HG02973 (cell line): ENCODE data around the gene DPYSL5.

Experiments used
- ATAC-seq: cut with Tn5 transposase; IDR thresholded peaks from one replicate; pipeline ENCODE4 v1.9.1; 2021; ENCODE audit warnings: moderate library complexity; ENCODE audit not compliant: unreplicated experiment

Gene DPYSL5

DNA sequence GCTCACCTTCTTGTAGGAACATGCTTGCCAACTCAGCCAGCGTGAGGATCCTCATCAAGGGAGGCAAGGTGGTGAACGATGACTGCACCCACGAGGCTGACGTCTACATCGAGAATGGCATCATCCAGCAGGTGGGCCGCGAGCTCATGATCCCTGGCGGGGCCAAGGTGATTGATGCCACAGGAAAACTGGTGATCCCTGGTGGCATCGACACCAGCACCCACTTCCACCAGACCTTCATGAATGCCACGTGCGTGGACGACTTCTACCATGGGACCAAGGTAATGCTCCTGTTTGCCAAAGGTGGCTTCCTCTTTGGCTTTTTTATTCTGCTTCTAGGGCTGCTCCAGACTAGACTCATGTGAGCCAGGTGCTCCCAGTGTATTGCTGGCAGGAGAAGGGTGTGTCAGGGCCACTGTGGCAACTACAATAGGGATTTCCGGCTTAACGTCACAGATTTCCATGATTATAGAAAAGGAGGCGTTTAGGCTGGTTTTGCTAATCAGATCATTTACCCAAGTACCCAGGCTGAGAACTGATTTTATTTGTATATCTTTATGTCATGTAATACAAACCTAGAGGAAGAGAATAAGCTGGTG is 50.6 kb downstream of the DPYSL5 start:
- ATAC-seq, result no peak

DNA sequence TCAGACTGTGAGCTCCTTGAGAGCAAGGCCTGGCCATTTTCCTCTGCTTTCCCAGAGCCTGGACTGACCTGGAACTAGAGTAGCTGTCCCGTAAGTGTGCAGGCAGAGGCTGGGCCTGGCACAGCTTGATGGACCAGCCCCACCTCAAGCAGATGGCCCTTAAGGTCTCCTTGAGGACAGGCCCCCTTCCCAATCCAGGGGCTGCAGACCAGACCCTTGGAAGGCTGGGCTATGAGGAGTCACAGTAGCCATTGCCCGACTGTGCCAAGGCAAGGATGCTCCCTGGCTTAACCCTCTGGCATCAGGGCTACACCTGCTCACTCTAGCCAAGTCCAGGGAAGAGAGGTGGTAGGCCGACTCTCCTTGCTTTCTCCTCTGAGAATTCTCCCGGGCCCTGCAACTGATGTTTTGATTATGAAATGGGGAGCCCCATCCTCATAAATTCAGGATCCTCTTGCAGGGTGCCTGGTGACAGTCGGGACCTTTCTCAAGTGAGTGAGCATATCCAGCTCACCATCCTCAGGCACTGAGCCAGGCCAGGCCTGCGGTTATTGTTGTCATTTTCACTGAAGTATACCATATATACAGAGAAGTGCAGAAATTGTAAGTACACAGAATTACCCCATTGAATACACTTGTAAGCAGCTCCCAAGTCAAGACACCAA is 51.7 kb downstream of the DPYSL5 start:
- ATAC-seq, result no peak

DNA sequence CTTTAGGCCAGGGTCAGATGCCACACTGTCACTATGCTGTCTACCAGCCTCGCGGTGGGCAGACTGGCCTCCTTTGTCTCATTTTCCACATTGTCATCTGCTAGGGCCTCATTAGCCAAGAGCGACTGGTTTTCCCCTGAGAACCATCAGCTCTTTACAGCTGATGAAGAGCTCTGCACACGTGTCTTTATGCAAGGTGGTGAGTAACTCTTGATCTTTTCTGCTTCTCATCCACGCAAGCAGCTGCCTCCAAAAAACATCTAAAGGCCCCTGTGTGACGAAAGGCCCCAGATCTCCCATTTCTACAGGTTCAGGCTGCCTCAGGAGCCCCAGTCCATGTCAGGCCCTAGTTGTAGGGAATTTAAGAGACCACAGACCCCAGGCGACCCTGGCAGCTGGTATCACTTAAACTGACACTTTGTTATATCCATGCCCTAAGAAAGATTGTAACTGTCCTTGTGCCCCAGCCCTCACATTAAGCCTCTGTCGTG is 52.9 kb downstream of the DPYSL5 start:
- no peak for ATAC-seq

DNA sequence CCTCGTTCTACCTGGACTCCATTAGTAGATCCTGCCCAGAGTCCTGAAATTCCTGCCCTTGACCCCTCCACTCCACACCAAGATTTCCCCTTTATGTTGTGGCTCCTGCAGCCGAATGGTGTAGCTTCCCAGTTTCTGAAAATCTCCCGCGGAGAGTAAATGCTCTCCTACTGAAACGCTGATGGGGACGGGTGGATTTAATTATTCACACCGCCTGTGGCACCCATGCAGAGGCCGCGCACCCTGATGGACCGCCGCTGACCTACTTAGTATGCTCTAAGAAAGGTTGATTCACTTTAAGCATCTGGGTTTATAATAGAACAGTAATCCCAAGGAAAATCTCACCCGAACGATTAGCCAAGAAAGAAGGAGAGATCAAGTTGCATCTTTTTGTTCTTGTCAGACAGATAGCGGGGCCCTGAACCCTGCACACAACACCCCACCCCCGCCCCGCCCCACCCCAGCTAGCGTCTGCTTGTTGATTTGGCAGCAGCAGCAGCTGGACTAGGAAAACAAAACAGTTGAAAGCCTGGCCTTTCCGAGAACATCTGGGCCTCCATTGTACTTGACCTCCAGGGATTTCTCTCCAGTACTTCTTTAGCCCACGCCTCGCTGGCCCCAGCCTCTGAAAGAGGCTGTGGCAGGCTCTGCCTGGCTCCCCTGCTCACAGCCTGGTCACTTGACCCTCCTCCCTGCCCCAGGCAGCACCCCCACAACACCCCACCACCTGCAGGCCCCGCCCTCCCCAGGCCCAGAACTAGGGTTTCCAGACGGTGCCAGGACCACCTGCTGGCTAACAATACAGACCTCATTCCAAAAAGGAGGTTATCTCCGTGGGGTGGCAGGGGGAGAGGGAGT is 53.6 kb downstream of the DPYSL5 start:
- no peak for ATAC-seq

DNA sequence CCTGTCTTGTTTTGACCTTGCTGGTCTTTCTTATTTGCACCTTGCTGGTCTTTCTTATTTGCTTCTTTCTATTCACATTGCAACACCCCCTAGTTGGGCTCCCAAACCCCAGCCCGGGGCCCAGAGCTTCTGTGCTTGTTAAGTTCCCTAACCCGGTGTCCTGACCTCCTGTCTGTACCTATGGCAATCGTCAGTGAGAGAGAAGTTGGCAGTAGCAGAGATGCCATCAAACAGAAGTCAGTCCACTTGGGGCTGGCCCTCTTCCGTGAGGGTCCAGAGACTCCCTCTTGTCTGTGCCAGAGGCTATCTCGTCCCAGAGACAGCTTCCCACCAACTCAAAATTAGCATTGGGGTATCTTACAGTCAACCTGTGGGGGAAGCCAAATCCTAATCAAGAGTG is 55.7 kb downstream of the DPYSL5 start:
- no peak for ATAC-seq

DNA sequence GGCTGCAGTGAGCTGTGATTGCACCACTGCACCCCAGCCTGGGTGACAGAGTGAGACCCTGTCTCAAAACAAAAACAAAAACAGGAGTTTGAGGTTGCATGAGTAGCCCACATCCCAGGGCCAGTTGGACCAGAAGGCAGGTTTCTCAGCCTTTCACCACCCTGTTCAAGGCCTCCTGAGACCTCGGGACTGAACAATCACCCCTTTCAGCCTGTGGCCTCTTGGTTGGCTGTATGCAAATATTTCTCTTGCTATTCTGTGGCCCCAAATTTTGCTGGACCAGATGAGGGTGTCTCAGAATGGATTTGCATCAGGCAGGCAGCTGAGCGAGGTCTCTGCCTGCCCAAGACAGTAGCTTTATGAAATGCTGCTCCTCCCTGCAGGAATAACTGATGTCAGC is 56.9 kb downstream of the DPYSL5 start:
- ATAC-seq, result no peak

DNA sequence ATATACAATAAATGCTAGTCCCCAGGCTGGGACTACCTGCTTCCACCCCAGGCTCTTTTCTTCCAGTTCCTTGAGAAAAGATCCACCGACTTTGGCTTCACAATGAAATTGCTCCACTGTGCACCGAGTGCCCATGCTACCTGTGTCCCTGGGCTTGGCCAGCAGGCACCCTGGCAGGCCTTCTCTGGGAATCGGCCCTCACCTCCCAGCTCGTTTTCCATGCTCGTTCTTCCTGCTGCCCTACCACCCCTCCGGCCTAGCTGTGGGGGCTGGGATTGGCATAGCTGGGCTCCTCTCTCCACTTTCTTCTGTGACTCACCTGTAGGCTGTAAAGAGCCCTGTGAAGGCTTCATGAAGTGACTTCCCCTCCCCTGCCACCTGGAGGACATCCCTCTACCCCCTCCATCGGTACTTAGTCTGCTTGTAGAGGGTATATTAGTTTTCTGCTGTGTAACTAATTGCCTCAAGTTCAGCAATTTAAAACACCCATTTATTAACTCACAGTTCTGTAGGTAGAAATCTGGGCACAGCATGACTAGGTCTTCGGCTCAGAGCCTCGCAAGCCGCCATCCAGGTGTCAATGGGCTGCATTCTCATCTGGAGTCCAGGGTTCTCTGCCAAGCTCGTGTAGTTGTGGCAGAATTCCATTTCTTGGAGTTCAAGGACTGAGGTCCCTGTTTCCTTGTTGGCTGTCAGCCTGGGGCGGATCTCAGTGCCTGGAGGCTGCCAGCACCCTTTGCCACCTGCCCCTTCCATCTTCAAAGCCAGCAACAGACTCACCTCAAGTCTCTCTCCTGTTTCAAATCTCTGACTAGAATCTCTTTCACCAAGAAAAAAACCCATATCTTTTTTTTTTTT is 57.6 kb downstream of the DPYSL5 start:
- no peak for ATAC-seq

DNA sequence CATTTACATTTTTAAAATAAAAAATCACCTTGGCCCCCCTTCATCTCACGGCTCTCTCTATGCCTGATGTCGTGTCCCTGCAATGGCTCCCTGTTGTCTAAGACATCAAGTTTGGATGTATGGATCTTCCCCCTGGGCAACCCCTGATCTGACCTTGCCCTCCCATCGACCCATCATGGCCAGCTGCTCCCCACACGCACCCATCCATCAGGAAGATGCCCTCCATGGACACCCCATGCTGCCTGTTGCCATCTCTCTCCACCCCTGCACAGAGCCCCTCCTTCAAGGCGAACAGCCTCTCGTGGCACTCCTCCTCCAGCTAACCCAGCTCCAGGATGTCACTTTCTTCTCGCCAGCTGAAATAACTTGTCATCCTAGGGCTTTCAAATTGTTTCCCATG is 59.5 kb downstream of the DPYSL5 start:
- no peak for ATAC-seq

DNA sequence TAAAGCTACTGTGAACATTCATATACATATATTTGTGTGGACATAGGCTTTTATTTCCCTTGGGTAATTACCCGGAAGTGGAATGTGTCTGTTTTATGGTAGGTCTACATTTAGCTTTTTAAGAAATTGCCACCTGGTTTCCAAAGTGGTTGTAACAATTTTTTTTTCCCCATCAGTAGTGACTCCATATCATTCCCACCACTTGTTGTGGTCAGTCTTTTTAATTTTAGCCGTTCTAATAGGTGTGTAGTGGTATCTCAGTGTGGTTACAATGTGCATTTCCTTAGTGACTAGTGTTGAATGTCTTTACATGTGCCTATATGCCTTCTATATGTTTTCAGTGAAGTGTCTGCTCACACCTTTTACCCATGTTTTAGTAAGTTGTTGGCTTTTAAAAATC is 62.2 kb downstream of the DPYSL5 start:
- ATAC-seq, result no peak

DNA sequence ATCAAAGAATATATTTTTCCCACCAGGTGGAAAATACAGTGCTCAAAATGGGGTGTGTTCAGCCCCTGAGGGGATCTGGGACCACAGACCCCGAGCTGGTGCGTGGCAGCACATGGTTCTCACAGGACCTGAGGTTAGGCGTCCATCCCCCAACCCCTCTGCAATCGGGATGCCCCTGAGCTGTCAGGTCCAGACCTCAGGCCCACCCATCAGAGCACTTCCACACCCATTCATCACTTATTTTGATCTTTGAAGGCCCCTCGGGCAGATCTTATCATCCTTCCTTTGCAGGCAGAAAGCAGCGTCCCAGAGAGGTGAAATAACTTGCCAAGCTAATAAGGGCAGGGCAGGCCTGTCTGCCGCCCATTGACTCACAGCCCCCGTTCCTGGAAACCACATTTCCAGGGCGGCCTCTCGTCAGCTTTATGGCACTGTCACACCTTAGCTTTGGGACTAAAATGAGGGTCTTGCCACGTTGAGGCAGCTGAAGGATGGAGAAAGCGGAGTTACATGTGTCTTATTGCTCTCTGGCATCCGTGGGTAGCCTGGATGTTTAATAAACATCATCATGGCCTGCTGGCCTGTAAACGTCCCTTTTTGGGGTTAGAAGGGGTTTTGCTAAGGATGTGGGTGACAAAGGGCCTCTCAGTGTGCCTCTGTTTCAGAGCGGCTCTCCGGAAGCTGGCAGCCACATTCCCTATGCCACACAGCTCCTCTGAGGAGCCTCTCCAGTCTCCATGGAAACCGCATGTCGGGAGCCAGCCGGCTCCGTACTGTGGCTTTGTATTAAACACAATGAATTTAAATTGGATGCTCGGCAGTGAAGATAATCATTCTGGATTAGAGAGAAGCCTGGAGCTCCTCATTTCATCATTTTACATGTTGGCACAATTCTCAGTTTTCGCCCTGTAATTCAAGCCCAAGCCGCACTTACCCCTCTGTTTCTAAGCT is 64.3 kb downstream of the DPYSL5 start:
- ATAC-seq, result no peak

DNA sequence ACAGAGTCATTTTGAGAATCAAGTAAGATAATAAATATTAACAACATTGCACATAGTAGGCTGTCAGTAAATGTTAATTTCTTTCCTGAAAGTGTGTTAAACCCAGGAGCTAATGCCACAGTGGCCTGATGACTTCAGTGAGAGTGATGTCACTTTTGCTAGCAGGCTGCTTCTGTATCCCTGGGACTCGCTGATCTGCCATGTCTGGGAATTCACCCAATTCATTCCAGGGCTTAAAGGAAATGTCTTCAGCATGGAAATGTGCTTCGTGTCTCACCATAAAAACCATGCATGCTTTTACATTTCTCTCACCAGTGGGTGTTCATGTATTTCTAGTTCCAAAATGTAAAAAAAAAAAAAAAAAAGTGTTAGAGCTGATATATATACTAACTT is 65.7 kb downstream of the DPYSL5 start:
- no peak for ATAC-seq

DNA sequence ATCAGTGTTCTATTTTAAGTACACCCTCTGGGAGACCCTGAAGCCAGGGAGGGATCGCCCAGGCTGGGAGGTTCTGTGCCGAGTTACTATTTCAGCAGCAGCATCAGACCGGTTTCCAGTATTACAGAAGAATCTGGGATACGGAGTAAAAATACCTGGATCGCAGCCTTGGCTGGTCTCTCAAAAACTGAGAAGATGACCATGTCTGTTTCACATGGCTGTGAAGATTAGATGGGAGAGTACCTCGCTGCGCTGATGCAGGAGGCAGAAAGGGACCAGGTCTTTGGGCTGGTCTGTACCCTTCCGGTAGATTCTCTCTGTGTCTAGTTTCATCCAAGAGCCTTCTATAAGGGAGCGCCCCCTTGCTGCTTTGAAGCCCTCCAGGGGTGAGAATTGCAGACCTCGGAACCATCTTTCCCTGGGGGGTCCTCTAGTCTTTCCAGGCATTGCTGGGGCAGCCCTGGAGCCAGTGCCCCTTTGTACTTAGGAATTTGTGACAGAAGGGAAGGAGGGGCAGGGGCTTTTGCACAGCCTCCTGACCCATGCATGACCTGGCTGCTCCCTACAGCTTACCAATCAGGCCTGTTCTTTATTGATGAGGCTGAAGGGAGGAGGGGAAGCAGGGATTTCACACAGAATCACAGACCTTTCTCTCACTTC is 66.2 kb downstream of the DPYSL5 start:
- ATAC-seq, result no peak

DNA sequence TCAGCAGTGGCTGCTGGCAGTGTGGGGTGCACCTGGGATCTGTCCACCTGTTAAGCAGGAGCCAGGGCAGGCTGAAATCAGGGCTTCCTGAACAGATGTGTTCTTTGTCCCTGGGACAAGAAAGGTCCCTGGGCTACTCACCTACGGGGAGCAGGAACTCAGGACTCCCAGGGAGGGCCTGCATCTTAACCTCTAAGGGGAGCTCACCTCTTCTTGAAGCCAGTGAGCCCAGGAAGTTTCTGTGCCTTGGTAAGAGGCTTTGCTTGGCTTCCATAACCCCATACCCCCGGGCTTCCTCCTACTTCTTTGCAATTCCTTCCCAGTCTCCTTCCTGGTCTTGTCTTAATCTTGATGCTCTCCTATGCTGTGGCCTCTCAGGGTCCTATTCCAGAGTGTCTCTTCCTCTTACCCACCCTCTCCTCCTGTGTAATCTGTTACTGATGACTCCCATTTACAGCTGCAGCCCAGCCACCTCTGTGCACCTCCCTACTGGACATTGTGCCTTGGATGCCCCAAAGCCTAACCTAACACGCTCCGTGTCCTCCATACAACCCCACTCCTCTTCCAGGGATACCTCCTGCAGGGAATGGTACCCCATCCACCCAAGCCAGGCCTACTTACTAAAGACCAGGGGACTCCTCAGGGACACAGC is 66.9 kb downstream of the DPYSL5 start:
- ATAC-seq, result no peak

DNA sequence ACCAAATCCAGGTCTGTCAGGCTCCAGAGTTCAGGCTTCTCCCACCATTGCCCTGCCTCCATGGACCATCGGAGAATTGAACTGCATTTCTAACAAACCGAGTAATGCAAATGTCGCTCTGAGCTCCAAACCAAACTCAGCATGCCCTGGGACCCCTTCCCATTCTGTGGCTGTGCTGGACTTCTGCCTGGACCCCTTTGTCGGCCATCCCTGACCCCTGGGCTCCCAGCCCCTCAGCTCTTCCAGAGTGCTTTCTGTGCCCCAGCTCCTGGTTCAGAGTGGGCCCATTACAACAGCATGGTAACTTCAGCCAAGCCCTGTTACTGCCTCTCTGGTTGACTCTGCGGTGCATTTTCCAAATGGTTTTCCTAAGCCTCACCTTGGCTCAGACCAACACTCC is 67.4 kb downstream of the DPYSL5 start:
- no peak for ATAC-seq

DNA sequence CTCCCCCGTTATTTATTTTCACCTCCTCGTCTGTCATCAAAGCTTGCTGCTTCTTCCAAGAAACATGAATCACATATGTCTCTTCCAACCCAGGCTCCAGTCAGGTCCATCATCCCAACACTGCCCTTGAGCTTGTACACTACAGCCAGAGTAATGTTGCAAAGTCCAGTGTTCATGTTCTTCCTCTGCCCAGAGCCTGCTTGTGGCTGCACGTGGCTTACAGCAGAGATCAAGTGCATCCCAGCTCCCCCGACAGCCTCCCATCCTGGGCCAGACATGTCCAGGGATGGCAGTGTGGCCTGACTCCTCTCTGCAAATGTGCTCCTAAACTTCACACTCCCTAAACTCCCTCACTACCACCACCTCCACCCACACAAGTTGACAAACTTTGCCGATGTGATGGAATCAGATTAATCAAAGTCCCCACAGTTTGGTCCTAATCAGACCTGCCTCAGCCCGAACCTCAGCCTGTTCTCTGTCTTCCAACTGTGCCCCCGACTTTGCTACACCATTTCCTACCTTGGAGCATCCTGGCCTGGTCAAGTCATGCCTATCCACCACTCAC is 68.3 kb downstream of the DPYSL5 start:
- ATAC-seq, result no peak

DNA sequence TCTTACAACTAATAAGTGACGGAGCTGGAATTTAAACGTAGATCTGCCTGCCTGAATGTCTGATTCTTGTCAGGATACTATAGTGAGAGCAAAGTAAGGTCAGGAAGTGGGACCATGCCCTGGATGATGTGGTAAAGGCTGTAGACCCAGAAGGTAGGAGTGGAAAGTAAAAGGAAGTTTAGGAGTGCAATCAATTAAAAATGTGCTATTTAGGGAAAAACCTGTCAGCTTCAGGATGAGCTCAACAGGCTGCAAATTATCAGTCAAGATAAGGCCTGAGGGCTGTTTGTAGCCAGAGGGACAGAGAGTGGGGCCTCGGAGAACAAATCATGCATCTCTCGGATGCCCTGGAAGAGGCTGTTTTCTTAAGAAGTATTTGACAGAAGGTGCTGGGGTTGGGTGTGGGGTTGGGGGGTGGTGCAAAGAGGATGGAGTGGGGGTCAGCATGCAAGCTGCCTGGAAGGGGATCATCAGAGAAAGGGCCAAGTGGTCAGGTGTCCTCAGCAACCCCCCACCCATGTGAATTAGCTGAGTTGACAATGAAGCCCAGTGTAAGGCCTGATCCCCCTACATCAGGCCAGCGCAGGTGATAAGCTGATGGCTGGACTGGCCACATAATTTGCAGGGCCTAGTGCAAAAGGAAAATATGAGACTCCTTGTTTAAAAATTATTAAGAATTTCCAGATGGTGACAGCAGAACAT is 69.4 kb downstream of the DPYSL5 start:
- no peak for ATAC-seq

DNA sequence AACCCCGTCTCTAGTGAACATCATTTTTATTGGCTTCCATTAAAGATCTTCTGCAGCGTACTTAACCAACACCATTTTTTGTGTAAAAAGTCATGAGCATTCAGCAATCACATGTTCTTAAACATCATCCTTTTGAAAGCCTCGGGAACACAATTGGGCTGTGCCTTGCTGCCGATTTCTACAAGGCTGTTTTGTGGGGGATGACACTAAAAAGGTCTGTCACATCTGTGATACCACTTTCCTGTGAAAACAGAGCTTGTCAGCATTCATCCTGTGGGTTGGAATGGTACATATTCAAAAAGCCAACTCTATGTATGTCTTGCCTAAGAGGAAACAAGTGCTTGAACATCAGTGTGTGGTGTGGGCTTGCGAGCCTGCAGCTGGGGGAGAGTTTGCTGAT is 73.4 kb downstream of the DPYSL5 start:
- ATAC-seq, result no peak
